MM.1S (cell line): ENCODE results near the gene DOCK4.

Experiments
- DNase-seq: peaks from one replicate; pipeline ENCODE4 v3.0.0-alpha.2; 2015
- H2AFZ ChIP-seq: fragments of 300-600 bp; sonication (generic); 2 replicates; pipeline ENCODE4 v1.6.0; 2016; ENCODE audit warnings: antibody characterized with exemption, low read length
- H3F3A ChIP-seq: fragments of 300-600 bp; sonication (generic); 2 replicates; pipeline ENCODE4 v1.6.1; 2016; ENCODE audit warnings: mild to moderate bottlenecking, antibody characterized with exemption, low read length, moderate library complexity, mixed read lengths; ENCODE audit not compliant: insufficient read depth
- H3K27ac ChIP-seq: fragments of 300-600 bp; sonication (generic); 2 replicates; pipeline ENCODE4 v1.5.1; 2016; ENCODE audit warnings: mild to moderate bottlenecking, low read length
- H3K27me3 ChIP-seq: fragments of 300-600 bp; sonication (generic); replicated peaks from 2 replicates; pipeline ENCODE4 v1.6.0; 2016; ENCODE audit warnings: low read length; ENCODE audit not compliant: insufficient read depth
- H3K36me3 ChIP-seq: fragments of 300-600 bp; sonication (generic); replicated peaks from 2 replicates; pipeline ENCODE4 v1.6.1; 2016; ENCODE audit warnings: mild to moderate bottlenecking, low read length, mixed read lengths; ENCODE audit not compliant: insufficient read depth
- H3K4me1 ChIP-seq: fragments of 300-600 bp; sonication (generic); 2 replicates; pipeline ENCODE4 v1.6.1; 2016; ENCODE audit warnings: low read length, mixed read lengths
- H3K4me2 ChIP-seq: fragments of 300-600 bp; sonication (generic); 2 replicates; pipeline ENCODE4 v1.6.0; 2016; ENCODE audit warnings: low read depth, low read length
- H3K4me3 ChIP-seq: fragments of 300-600 bp; sonication (generic); 2 replicates; pipeline ENCODE4 v1.5.1; 2016; ENCODE audit warnings: low read length, mixed read lengths
- H3K79me2 ChIP-seq: fragments of 300-600 bp; sonication (generic); 2 replicates; pipeline ENCODE4 v1.6.1; 2016; ENCODE audit warnings: mixed run types, low read length, mixed read lengths
- H3K9ac ChIP-seq: fragments of 300-600 bp; sonication (generic); 2 replicates; pipeline ENCODE4 v1.6.1; 2016; ENCODE audit warnings: low read length, mixed read lengths
- H3K9me2 ChIP-seq: fragments of 300-600 bp; sonication (generic); replicated peaks from 2 replicates; pipeline ENCODE4 v1.6.1; 2016; ENCODE audit warnings: mild to moderate bottlenecking, low read length, mixed read lengths; ENCODE audit not compliant: insufficient read depth
- H3K9me3 ChIP-seq: fragments of 300-600 bp; sonication (generic); replicated peaks from 2 replicates; pipeline ENCODE4 v1.6.1; 2016; ENCODE audit warnings: mild to moderate bottlenecking, low read length, mixed read lengths; ENCODE audit not compliant: insufficient read depth
- H4K20me1 ChIP-seq: fragments of 300-600 bp; sonication (generic); 2 replicates; pipeline ENCODE4 v1.6.1; 2016; ENCODE audit warnings: mild to moderate bottlenecking, low read length, moderate library complexity, mixed read lengths; ENCODE audit not compliant: insufficient read depth
- EZH2 ChIP-seq: fragments of 300-600 bp; sonication (generic); optimal IDR thresholded peaks from 2 replicates; pipeline ENCODE3; 2017; ENCODE audit warnings: low read depth, mild to moderate bottlenecking, antibody characterized with exemption, low read length, mixed read lengths
- EZH2phosphoT487 ChIP-seq: fragments of 300-600 bp; sonication (generic); IDR thresholded peaks from 2 replicates; pipeline ENCODE4 v1.6.1; 2018; ENCODE audit warnings: antibody characterized with exemption, low read length
- TF ChIP-seq, protein P1 (sequence below): fragments of 300-600 bp; sonication (generic); IDR thresholded peaks from 2 replicates; pipeline ENCODE4 v1.5.1; 2016; ENCODE audit warnings: antibody characterized with exemption, low read length, mixed read lengths

Gene DOCK4

DNA sequence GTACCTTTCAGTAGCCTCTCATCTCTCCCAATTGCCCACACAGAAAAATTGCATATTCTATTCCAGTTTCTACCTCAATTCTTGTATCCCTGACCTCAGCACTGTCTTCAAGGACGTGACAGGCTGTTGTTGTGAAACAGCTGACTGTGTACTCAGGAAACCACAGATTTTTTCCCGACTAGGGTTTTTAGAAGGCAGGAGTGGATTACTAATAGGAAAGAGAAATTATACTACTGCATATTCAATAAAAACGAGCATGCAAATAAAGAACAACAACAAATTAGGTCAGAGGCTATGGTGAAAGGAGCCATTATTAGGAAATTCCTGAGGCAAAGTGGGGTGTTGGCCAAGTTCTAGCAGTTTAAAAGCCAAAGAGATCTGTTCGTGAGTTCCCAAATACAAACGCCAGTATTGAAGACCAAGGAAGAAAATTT, 93.4 kb downstream of the DOCK4 start:
- Histone ChIP-seq H3K4me2 (peak overlapping the region; percentile 26), H3K4me1 (peaks cover 37% of the 10 kb centered on the region), H4K20me1 (no peaks in the 10 kb centered on the region), H3K36me3 (no peaks in the 10 kb centered on the region), H3K27me3 (no peaks in the 10 kb centered on the region), H2AFZ (no peak overlapping the region), H3K79me2 (peaks cover 87% of the 10 kb centered on the region), H3F3A (peaks cover 10% of the 10 kb centered on the region), H3K9me3 (no peaks in the 10 kb centered on the region), H3K9me2 (no peaks in the 10 kb centered on the region), H3K27ac (peak overlapping the region; percentile 47; the same call in 1 of the 2 replicates), H3K9ac (no peak overlapping the region), H3K4me3 (no peak overlapping the region)
- DNase-seq = peak; percentile 57
- TF ChIP-seq EZH2 = no peak
- TF ChIP-seq EZH2phosphoT487 = no peak

DNA sequence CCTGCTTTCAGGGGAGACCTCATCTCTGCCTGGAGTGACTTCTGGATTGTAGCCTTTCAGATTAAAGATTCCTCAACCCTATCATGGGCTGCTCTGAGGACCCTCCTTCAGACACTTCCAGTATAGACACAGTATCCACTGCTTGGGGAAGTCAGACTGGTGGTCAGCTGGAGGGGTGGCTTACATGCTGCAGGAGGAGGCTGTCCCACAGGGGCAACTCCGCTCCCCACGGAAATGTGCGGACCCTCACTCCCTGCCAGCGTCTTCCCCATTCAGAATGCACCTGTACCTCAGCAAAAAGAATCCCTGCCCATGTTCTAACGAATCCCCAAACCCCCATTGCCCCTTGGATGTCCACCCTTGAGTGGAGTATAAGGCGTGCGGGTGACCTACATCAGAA, 95.5 kb downstream of the DOCK4 start:
- no peak for TF ChIP-seq EZH2
- TF ChIP-seq, protein P1, sequence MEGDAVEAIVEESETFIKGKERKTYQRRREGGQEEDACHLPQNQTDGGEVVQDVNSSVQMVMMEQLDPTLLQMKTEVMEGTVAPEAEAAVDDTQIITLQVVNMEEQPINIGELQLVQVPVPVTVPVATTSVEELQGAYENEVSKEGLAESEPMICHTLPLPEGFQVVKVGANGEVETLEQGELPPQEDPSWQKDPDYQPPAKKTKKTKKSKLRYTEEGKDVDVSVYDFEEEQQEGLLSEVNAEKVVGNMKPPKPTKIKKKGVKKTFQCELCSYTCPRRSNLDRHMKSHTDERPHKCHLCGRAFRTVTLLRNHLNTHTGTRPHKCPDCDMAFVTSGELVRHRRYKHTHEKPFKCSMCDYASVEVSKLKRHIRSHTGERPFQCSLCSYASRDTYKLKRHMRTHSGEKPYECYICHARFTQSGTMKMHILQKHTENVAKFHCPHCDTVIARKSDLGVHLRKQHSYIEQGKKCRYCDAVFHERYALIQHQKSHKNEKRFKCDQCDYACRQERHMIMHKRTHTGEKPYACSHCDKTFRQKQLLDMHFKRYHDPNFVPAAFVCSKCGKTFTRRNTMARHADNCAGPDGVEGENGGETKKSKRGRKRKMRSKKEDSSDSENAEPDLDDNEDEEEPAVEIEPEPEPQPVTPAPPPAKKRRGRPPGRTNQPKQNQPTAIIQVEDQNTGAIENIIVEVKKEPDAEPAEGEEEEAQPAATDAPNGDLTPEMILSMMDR = no peak
- Histone ChIP-seq H3K79me2 (peaks cover 85% of the 10 kb centered on the region), H3F3A (peaks cover 10% of the 10 kb centered on the region), H3K27ac (no peak overlapping the region), H3K4me2 (no peak overlapping the region), H3K9me3 (no peaks in the 10 kb centered on the region), H3K4me1 (peaks cover 27% of the 10 kb centered on the region), H3K36me3 (no peaks in the 10 kb centered on the region), H3K4me3 (no peak overlapping the region), H3K9me2 (no peaks in the 10 kb centered on the region), H3K9ac (no peak overlapping the region), H3K27me3 (no peaks in the 10 kb centered on the region), H4K20me1 (no peaks in the 10 kb centered on the region), H2AFZ (no peak overlapping the region)
- no peak for DNase-seq

DNA sequence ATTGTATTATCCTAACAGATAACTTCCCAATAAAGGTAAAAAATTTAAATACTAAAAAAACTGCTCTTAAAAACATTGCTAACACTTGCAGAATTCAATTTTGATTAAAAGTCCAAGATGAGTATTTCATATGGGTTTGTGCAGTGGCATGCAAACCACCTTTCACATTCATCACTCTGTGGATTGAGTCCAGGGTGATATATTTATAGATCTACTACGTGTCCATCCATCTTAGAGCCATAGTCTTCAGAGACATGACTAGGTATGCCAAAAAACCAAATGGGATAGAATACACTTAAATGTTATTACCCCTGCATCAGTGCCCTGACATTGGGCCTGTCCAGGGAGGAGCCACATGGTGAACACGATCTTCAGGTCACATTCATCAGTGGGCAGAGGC, 96.0 kb downstream of the DOCK4 start:
- no peaks in the 10 kb centered on the region for H3K9me2 ChIP-seq
- H2AFZ ChIP-seq = no peak overlapping the region
- H4K20me1 ChIP-seq = no peaks in the 10 kb centered on the region
- H3K4me2 ChIP-seq = no peak overlapping the region
- no peaks in the 10 kb centered on the region for H3K27me3 ChIP-seq
- no peaks in the 10 kb centered on the region for H3K36me3 ChIP-seq
- peaks cover 82% of the 10 kb centered on the region for H3K79me2 ChIP-seq
- no peak overlapping the region for H3K27ac ChIP-seq
- H3F3A ChIP-seq = peaks cover 10% of the 10 kb centered on the region
- no peak for DNase-seq
- peaks cover 27% of the 10 kb centered on the region for H3K4me1 ChIP-seq
- no peak overlapping the region for H3K4me3 ChIP-seq
- no peak overlapping the region for H3K9ac ChIP-seq
- H3K9me3 ChIP-seq = no peaks in the 10 kb centered on the region
- TF ChIP-seq, protein P1 = no peak
- no peak for TF ChIP-seq EZH2
- TF ChIP-seq EZH2phosphoT487 = no peak

DNA sequence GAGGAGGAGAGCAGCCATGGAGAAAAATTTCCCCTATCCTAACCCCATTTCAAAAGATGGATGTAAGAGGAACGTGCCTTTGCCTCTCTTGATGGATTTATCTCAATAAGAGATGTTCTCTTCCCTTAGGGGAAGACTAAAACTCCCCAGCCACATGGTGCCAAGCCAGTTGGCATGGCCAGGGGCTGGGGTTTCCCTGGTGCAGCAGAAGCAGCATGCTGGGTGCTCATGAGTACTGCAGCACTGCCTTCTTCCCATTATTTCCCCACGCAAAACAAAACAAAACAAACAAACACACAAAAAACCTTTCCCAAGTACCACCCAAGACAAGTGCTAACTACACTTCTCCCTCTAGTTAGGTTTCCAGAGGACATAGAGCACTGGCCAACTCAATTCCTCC, 97.2 kb downstream of the DOCK4 start:
- Histone ChIP-seq H3K4me1 (peaks cover 33% of the 10 kb centered on the region), H3K9me2 (no peaks in the 10 kb centered on the region), H3K4me3 (no peak overlapping the region), H3K9me3 (no peaks in the 10 kb centered on the region), H3K4me2 (no peak overlapping the region), H2AFZ (no peak overlapping the region), H3F3A (peaks cover 10% of the 10 kb centered on the region), H4K20me1 (no peaks in the 10 kb centered on the region), H3K36me3 (no peaks in the 10 kb centered on the region), H3K9ac (no peak overlapping the region), H3K27ac (no peak overlapping the region), H3K27me3 (no peaks in the 10 kb centered on the region), H3K79me2 (peaks cover 82% of the 10 kb centered on the region)
- TF ChIP-seq EZH2phosphoT487 (no peak), EZH2 (no peak)
- TF ChIP-seq, protein P1 = no peak
- DNase-seq = no peak
